ENCODE results near the gene RAMP1.
"Not testable (repeated sequence)": the region's sequence is repeated elsewhere in the genome, so short reads cannot be mapped to it uniquely, and the experiment has no call there.

Gene RAMP1

DNA sequence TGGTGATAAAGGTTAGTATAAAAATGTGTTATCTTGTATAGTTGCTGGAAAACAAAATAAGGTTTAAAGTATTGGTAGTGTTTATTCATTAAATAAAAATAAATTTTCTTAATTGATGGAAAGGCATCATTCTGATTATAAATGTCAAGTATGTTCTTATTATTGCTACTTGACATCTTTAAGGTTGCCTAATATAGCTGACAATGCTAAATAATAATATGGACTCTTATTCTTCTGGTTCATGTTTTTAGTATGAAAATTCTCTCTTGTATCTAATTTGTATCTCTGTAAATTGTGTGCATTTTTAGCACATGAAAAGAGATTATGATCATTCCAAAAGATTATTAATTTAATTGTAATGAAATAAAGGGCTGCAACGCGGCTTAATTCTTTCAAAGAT, 35.9 kb upstream of the RAMP1 start:
- no peak for DNase-seq (ENCODE audit: low read depth)
- no peak overlapping the region for H3K4me3 ChIP-seq (ENCODE audit: control insufficient read depth, low read depth, low read length)
- TF ChIP-seq, protein P1, sequence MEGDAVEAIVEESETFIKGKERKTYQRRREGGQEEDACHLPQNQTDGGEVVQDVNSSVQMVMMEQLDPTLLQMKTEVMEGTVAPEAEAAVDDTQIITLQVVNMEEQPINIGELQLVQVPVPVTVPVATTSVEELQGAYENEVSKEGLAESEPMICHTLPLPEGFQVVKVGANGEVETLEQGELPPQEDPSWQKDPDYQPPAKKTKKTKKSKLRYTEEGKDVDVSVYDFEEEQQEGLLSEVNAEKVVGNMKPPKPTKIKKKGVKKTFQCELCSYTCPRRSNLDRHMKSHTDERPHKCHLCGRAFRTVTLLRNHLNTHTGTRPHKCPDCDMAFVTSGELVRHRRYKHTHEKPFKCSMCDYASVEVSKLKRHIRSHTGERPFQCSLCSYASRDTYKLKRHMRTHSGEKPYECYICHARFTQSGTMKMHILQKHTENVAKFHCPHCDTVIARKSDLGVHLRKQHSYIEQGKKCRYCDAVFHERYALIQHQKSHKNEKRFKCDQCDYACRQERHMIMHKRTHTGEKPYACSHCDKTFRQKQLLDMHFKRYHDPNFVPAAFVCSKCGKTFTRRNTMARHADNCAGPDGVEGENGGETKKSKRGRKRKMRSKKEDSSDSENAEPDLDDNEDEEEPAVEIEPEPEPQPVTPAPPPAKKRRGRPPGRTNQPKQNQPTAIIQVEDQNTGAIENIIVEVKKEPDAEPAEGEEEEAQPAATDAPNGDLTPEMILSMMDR (IDR thresholded peaks at IDR 0.05; ENCODE audit: control insufficient read depth, insufficient read depth, low read depth, low read length, missing control alignments): no peak

DNA sequence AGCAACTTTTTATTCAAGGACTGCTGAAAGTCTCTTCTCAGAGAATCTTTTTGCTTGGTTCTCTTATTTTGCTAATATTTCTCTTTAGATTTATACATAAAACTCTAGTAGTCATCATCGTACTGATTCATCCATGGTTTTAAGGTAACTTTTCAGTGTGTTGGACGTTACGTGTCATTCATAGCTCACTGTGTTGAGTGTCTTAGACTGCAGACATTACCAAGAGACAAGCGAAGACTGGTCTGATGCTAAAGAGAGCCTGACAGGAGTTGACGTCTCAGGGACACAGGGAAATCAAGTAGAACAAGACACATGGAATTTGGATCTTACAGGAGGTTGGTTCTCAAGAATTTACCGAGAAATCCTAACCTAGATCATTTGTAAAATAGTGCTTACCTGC, 35.3 kb upstream of the RAMP1 start:
- no peak for DNase-seq (ENCODE audit: low read depth)
- TF ChIP-seq, protein P1 (IDR thresholded peaks at IDR 0.05; ENCODE audit: control insufficient read depth, insufficient read depth, low read depth, low read length, missing control alignments): no peak
- no peak overlapping the region for H3K4me3 ChIP-seq (ENCODE audit: control insufficient read depth, low read depth, low read length)

- DNase-seq (ENCODE audit: low read depth): no peak
- no peak overlapping the region for H3K4me3 ChIP-seq (ENCODE audit: control insufficient read depth, low read depth, low read length)
- TF ChIP-seq, protein P1 (IDR thresholded peaks at IDR 0.05; ENCODE audit: control insufficient read depth, insufficient read depth, low read depth, low read length, missing control alignments): no peak
Measured at GRCh38 chr2:237827421-237827987, 31.9 kb upstream of the RAMP1 start.

- H3K4me3 ChIP-seq (ENCODE audit: control insufficient read depth, low read depth, low read length): no peak overlapping the region
- no peak for DNase-seq (ENCODE audit: low read depth)
- TF ChIP-seq, protein P1 (IDR thresholded peaks at IDR 0.05; ENCODE audit: control insufficient read depth, insufficient read depth, low read depth, low read length, missing control alignments): no peak
Measured at GRCh38 chr2:237830522-237830921, 28.9 kb upstream of the RAMP1 start.

GRCh38 chr2:237833546-237833945, 25.9 kb upstream of the RAMP1 start:
- DNase-seq (ENCODE audit: low read depth): no peak
- no peak overlapping the region for H3K4me3 ChIP-seq (ENCODE audit: control insufficient read depth, low read depth, low read length)
- TF ChIP-seq, protein P1 (IDR thresholded peaks at IDR 0.05; ENCODE audit: control insufficient read depth, insufficient read depth, low read depth, low read length, missing control alignments): no peak

GRCh38 chr2:237835372-237835771, 24.1 kb upstream of the RAMP1 start:
- no peak for DNase-seq (ENCODE audit: low read depth)
- H3K4me3 ChIP-seq (ENCODE audit: control insufficient read depth, low read depth, low read length): no peak overlapping the region
- TF ChIP-seq, protein P1 (IDR thresholded peaks at IDR 0.05; ENCODE audit: control insufficient read depth, insufficient read depth, low read depth, low read length, missing control alignments): no peak

DNA sequence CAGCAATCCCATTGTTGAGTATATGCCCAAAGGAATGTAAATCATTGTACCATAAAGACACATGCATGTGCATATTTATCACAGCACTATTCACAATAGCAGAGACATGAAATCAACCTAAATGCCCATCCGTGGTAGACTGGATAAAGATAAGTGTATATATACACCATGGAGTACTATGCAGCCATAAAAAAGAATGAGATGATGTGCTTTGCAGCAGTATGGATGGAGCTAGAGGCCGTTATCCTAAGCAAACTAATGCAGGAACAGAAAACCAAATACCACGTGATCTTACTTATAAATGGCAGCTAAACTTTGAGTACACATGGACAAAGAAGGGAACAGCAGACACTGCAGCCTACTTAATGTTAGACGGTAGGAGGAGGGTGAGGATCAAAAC, 18.4 kb upstream of the RAMP1 start:
- TF ChIP-seq, protein P1 (IDR thresholded peaks at IDR 0.05; ENCODE audit: control insufficient read depth, insufficient read depth, low read depth, low read length, missing control alignments): no peak
- DNase-seq (ENCODE audit: low read depth): no peak
- no peak overlapping the region for H3K4me3 ChIP-seq (ENCODE audit: control insufficient read depth, low read depth, low read length)

- not testable (repeated sequence) for H3K4me3 ChIP-seq (ENCODE audit: control insufficient read depth, low read depth, low read length); DNase-seq (ENCODE audit: low read depth)
Measured at GRCh38 chr2:237848940-237849339, 10.5 kb upstream of the RAMP1 start.

All from AG09309 (cell line).